WTC11 (cell line): ENCODE measurements around the gene ATP2A3.

ENCODE experiments used
- CBFB ChIP-seq: sonication (generic); formaldehyde crosslinking; IDR thresholded peaks from 2 replicates; pipeline ENCODE4 v1.8.1; 2022; ENCODE audit warnings: mild to moderate bottlenecking, low read depth, missing genetic modification reagents
- TF ChIP-seq, protein P1 (sequence below): fragments of 200-600 bp; IDR thresholded peaks from 2 replicates; pipeline ENCODE4 v1.8.0; 2022; ENCODE audit warnings: antibody characterized with exemption
- TF ChIP-seq, protein P2 (sequence below): sonication (generic); formaldehyde crosslinking; IDR thresholded peaks from 2 replicates; pipeline ENCODE4 v1.8.1; 2023; ENCODE audit warnings: mild to moderate bottlenecking, missing genetic modification reagents, moderate library complexity

DNA sequence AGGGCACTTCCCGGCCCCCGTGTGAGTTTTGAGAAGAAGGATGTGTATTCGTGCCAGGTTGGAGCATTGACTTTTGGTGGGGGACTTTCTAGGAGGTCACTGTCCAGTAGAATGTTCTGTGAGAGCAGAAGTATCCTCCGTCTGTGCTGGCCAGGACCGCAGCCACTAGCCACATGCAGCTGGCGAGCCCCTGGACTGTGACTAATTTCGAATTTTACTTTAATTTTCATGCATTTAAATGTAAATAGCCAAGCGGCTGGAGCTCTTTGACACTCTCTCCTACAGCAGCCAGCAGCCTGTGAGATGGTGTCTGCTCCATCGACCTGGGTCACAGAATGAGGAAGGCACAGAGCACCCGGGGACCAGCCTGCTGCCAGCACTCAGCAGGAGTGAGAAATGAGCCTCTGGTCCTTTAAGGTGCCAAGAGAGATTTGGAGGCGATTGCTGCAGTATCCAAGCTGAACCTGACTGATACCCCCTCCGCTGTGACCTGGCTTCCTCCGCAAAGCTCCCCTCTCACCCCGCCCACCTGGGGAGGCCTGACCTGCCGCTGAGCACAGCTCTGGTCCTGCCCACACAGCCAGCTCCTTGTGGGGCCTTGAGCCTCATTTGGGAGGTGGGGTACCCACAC, 7.8 kb downstream of the ATP2A3 start:
- TF ChIP-seq, protein P1, sequence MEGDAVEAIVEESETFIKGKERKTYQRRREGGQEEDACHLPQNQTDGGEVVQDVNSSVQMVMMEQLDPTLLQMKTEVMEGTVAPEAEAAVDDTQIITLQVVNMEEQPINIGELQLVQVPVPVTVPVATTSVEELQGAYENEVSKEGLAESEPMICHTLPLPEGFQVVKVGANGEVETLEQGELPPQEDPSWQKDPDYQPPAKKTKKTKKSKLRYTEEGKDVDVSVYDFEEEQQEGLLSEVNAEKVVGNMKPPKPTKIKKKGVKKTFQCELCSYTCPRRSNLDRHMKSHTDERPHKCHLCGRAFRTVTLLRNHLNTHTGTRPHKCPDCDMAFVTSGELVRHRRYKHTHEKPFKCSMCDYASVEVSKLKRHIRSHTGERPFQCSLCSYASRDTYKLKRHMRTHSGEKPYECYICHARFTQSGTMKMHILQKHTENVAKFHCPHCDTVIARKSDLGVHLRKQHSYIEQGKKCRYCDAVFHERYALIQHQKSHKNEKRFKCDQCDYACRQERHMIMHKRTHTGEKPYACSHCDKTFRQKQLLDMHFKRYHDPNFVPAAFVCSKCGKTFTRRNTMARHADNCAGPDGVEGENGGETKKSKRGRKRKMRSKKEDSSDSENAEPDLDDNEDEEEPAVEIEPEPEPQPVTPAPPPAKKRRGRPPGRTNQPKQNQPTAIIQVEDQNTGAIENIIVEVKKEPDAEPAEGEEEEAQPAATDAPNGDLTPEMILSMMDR: no peak
- no peak for TF ChIP-seq CBFB (CRISPR knock-in tag)
- TF ChIP-seq, protein P2, sequence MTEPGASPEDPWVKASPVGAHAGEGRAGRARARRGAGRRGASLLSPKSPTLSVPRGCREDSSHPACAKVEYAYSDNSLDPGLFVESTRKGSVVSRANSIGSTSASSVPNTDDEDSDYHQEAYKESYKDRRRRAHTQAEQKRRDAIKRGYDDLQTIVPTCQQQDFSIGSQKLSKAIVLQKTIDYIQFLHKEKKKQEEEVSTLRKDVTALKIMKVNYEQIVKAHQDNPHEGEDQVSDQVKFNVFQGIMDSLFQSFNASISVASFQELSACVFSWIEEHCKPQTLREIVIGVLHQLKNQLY (CRISPR knock-in tag): no peak
